Esophagus (tissue), 2 donors: ENCODE measurements around the gene WDR91. TPM values are rescaled to one million over a fixed set of nuclear protein-coding genes. Genes with fewer than 3 reads are reported as not detected.

Experiments used
- H3K27ac ChIP-seq, 2 donors: one replicate each; pipeline ENCODE4 v1.5.1; 2013; ENCODE audit warnings: low read depth in 2 of 2, mild to moderate bottlenecking in 2 of 2, inconsistent platforms in 1 of 2, low read length in 1 of 2, moderate library complexity in 1 of 2
- H3K27me3 ChIP-seq, 2 donors: one replicate each; pipeline ENCODE4 v1.6.1; 2013; ENCODE audit warnings: low read length in 2 of 2, control low read depth in 1 of 2, mild to moderate bottlenecking in 1 of 2; ENCODE audit not compliant: insufficient read depth in 2 of 2, control insufficient read depth in 1 of 2
- H3K36me3 ChIP-seq, 2 donors: one replicate each; pipeline ENCODE4 v1.6.1; 2013; ENCODE audit warnings: low read length in 1 of 2; ENCODE audit not compliant: control insufficient read depth in 2 of 2, insufficient read depth in 2 of 2
- H3K4me1 ChIP-seq, 2 donors: one replicate each; pipeline ENCODE4 v1.6.1; 2013; ENCODE audit warnings: low read length in 1 of 2; ENCODE audit not compliant: control insufficient read depth in 2 of 2, insufficient read depth in 2 of 2
- H3K4me3 ChIP-seq, 2 donors: one replicate each; pipeline ENCODE4 v1.5.1; 2013; ENCODE audit warnings: low read length in 2 of 2, mild to moderate bottlenecking in 2 of 2, low read depth in 1 of 2, moderate library complexity in 1 of 2
- H3K9me3 ChIP-seq, 2 donors: one replicate each; pipeline ENCODE4 v1.6.1; 2013; ENCODE audit warnings: mild to moderate bottlenecking in 2 of 2, low read depth in 1 of 2, low read length in 1 of 2, moderate library complexity in 1 of 2; ENCODE audit not compliant: control insufficient read depth in 2 of 2, insufficient read depth in 1 of 2
- WGBS, 2 donors: extraction: QIAGEN DNeasy Blood & Tissue Kit; methylation state at CpG; one replicate each; pipeline ENCODE4 v1.1.7; 2013; 5-methylcytosine and 5-hydroxymethylcytosine counted together
- polyA plus RNA-seq, 2 donors: library from polyadenylated mRNA; stranded (reverse); fragments of 200-250 nt; gene quantifications; one replicate each; pipeline ENCODE4 v1.2.3, GENCODE V29; 2013
- donor health status: healthy with polysubstance abuse.
- donor health status: Bipolar disorder and iron deficiency.

WDR91 gene
- polyA plus RNA-seq, 2 donors, result 19.9 to 21.9 TPM

GRCh38 chr7:135159359-135160085 lies 51.8 kb downstream of the WDR91 start:
- Histone ChIP-seq H3K4me1 (peaks cover 5% of the 10 kb centered on the region in 2 donors), H3K27ac (peak overlapping the region in 1 of 2 donors; percentile 17), H3K27me3 (no peaks in the 10 kb centered on the region), H3K36me3 (peaks cover 0 to 8% of the 10 kb centered on the region in 2 donors), H3K4me3 (no peak overlapping the region), H3K9me3 (peaks cover 0 to 6% of the 10 kb centered on the region in 2 donors)
- 90 to 93% methylated on average over 2 of the region's 2 CpGs for WGBS, 2 donors

- peak overlapping the region in 1 of 2 donors; percentile 5 for H3K27ac ChIP-seq
- peaks cover 0 to 6% of the 10 kb centered on the region in 2 donors for H3K9me3 ChIP-seq
- no peaks in the 10 kb centered on the region for H3K27me3 ChIP-seq
- peaks cover 5% of the 10 kb centered on the region in 2 donors for H3K4me1 ChIP-seq
- 85 to 89% methylated on average over 6 of the region's 6 CpGs for WGBS, 2 donors
- no peak overlapping the region for H3K4me3 ChIP-seq
- peaks cover 0 to 3% of the 10 kb centered on the region in 2 donors for H3K36me3 ChIP-seq
Observed at GRCh38 chr7:135158874-135159273, 52.5 kb downstream of the WDR91 start.

GRCh38 chr7:135158141-135158655 lies 53.1 kb downstream of the WDR91 start:
- no peaks in the 10 kb centered on the region for H3K27me3 ChIP-seq
- peaks cover 0 to 6% of the 10 kb centered on the region in 2 donors for H3K9me3 ChIP-seq
- H3K27ac ChIP-seq, result no peak overlapping the region
- peaks cover 0 to 3% of the 10 kb centered on the region in 2 donors for H3K36me3 ChIP-seq
- peaks cover 5% of the 10 kb centered on the region in 2 donors for H3K4me1 ChIP-seq
- H3K4me3 ChIP-seq, result no peak overlapping the region
- WGBS, 2 donors, result 96 to 100% methylated on average over 1 of the region's 1 CpG

GRCh38 chr7:135156290-135156689 lies 55.0 kb downstream of the WDR91 start:
- H3K27me3 ChIP-seq, result no peaks in the 10 kb centered on the region
- H3K9me3 ChIP-seq, result peaks cover 0 to 6% of the 10 kb centered on the region in 2 donors
- no peak overlapping the region for H3K4me3 ChIP-seq
- no peaks in the 10 kb centered on the region for H3K36me3 ChIP-seq
- H3K4me1 ChIP-seq, result peaks cover 2% of the 10 kb centered on the region in 2 donors
- 92 to 93% methylated on average over 1 of the region's 1 CpG for WGBS, 2 donors
- no peak overlapping the region for H3K27ac ChIP-seq

GRCh38 chr7:135154734-135155133 lies 56.6 kb downstream of the WDR91 start:
- Histone ChIP-seq H3K27me3 (no peaks in the 10 kb centered on the region), H3K4me1 (peaks cover 0 to 2% of the 10 kb centered on the region in 2 donors), H3K4me3 (no peak overlapping the region), H3K27ac (no peak overlapping the region), H3K36me3 (no peaks in the 10 kb centered on the region), H3K9me3 (peaks cover 0 to 6% of the 10 kb centered on the region in 2 donors)
- 82 to 90% methylated on average over 1 of the region's 1 CpG for WGBS, 2 donors

- Histone ChIP-seq H3K27ac (no peak overlapping the region), H3K27me3 (no peaks in the 10 kb centered on the region), H3K4me3 (no peak overlapping the region), H3K36me3 (no peaks in the 10 kb centered on the region), H3K4me1 (no peaks in the 10 kb centered on the region), H3K9me3 (peaks cover 0 to 6% of the 10 kb centered on the region in 2 donors)
- 50 to 93% methylated on average over 1 of the region's 1 CpG for WGBS, 2 donors
Observed at GRCh38 chr7:135152442-135152841, 58.9 kb downstream of the WDR91 start.

GRCh38 chr7:135151533-135151932 lies 59.8 kb downstream of the WDR91 start:
- no peaks in the 10 kb centered on the region for H3K4me1 ChIP-seq
- no peaks in the 10 kb centered on the region for H3K27me3 ChIP-seq
- WGBS, 2 donors, result 75 to 78% methylated on average over 6 of the region's 6 CpGs
- no peak overlapping the region for H3K4me3 ChIP-seq
- peaks cover 0 to 3% of the 10 kb centered on the region in 2 donors for H3K9me3 ChIP-seq
- no peaks in the 10 kb centered on the region for H3K36me3 ChIP-seq
- no peak overlapping the region for H3K27ac ChIP-seq

GRCh38 chr7:135151132-135151531 lies 60.2 kb downstream of the WDR91 start:
- no peak overlapping the region for H3K4me3 ChIP-seq
- 81 to 88% methylated on average over 2 of the region's 2 CpGs for WGBS, 2 donors
- no peaks in the 10 kb centered on the region for H3K36me3 ChIP-seq
- no peaks in the 10 kb centered on the region for H3K27me3 ChIP-seq
- H3K9me3 ChIP-seq, result peaks cover 0 to 3% of the 10 kb centered on the region in 2 donors
- no peaks in the 10 kb centered on the region for H3K4me1 ChIP-seq
- H3K27ac ChIP-seq, result no peak overlapping the region

- Histone ChIP-seq H3K9me3 (no peaks in the 10 kb centered on the region), H3K4me3 (no peak overlapping the region), H3K4me1 (no peaks in the 10 kb centered on the region), H3K27me3 (no peaks in the 10 kb centered on the region), H3K27ac (peak overlapping the region in 1 of 2 donors; percentile 55), H3K36me3 (no peaks in the 10 kb centered on the region)
- WGBS, 2 donors, result 70 to 75% methylated on average over 8 of the region's 8 CpGs
Observed at GRCh38 chr7:135150072-135150782, 61.1 kb downstream of the WDR91 start.
